ENCODE results near the gene KATNB1.

The KATNB1 gene

GRCh38 chr16:57747091-57747490 is 11.5 kb downstream of the KATNB1 start:
- no peak for TF ChIP-seq TAF1 (IDR thresholded peaks at IDR 0.05; ENCODE audit: low read depth, low read length)
- no peak for TF ChIP-seq SPI1 (IDR thresholded peaks at IDR 0.05; ENCODE audit: low read depth, low read length)
- no peak for TF ChIP-seq POU2F2 (IDR thresholded peaks at IDR 0.05; ENCODE audit: low read depth, low read length)
- TF ChIP-seq POLR2A (IDR thresholded peaks at IDR 0.05; ENCODE audit: low read depth, low read length), result no peak
- TF ChIP-seq POLR2AphosphoS5 (IDR thresholded peaks at IDR 0.05; ENCODE audit: low read depth, low read length), result no peak
- no peak for TF ChIP-seq PAX5 (IDR thresholded peaks at IDR 0.05; ENCODE audit: insufficient read depth, low read length, severe bottlenecking)
- DNase-seq (ENCODE audit: insufficient read length, low spot score), result no peak
- FAIRE-seq, result no peak

- DNase-seq (ENCODE audit: insufficient read length, low spot score), result no peak
- no peak for FAIRE-seq
- TF ChIP-seq POLR2AphosphoS5 (IDR thresholded peaks at IDR 0.05; ENCODE audit: low read depth, low read length), result no peak
- TF ChIP-seq TAF1 (IDR thresholded peaks at IDR 0.05; ENCODE audit: low read depth, low read length), result no peak
- no peak for TF ChIP-seq POU2F2 (IDR thresholded peaks at IDR 0.05; ENCODE audit: low read depth, low read length)
- no peak for TF ChIP-seq SPI1 (IDR thresholded peaks at IDR 0.05; ENCODE audit: low read depth, low read length)
- TF ChIP-seq PAX5 (IDR thresholded peaks at IDR 0.05; ENCODE audit: insufficient read depth, low read length, severe bottlenecking), result no peak
- no peak for TF ChIP-seq POLR2A (IDR thresholded peaks at IDR 0.05; ENCODE audit: low read depth, low read length)
Measured at GRCh38 chr16:57747496-57747895, 11.9 kb downstream of the KATNB1 start.

- no peak for TF ChIP-seq POLR2A (IDR thresholded peaks at IDR 0.05; ENCODE audit: low read depth, low read length)
- no peak for TF ChIP-seq PAX5 (IDR thresholded peaks at IDR 0.05; ENCODE audit: insufficient read depth, low read length, severe bottlenecking)
- TF ChIP-seq POU2F2 (IDR thresholded peaks at IDR 0.05; ENCODE audit: low read depth, low read length), result no peak
- TF ChIP-seq POLR2AphosphoS5 (IDR thresholded peaks at IDR 0.05; ENCODE audit: low read depth, low read length), result no peak
- no peak for TF ChIP-seq SPI1 (IDR thresholded peaks at IDR 0.05; ENCODE audit: low read depth, low read length)
- no peak for FAIRE-seq
- no peak for DNase-seq (ENCODE audit: insufficient read length, low spot score)
Measured at GRCh38 chr16:57747996-57748395, 12.4 kb downstream of the KATNB1 start.

GRCh38 chr16:57748596-57748995 is 13.0 kb downstream of the KATNB1 start:
- FAIRE-seq, result no peak

GRCh38 chr16:57749101-57749692 is 13.6 kb downstream of the KATNB1 start:
- TF ChIP-seq POLR2A (IDR thresholded peaks at IDR 0.05; ENCODE audit: low read depth, low read length) (no peak), SPI1 (IDR thresholded peaks at IDR 0.05; ENCODE audit: low read depth, low read length) (no peak), POLR2AphosphoS5 (IDR thresholded peaks at IDR 0.05; ENCODE audit: low read depth, low read length) (no peak)
- FAIRE-seq (no peak), DNase-seq (ENCODE audit: insufficient read length, low spot score) (no peak)

More at GRCh38 chr16:57748596-57748995, 13.0 kb downstream of the KATNB1 start:
- no peak for DNase-seq (ENCODE audit: insufficient read length, low spot score)
- TF ChIP-seq PAX5 (IDR thresholded peaks at IDR 0.05; ENCODE audit: insufficient read depth, low read length, severe bottlenecking) (no peak), SPI1 (IDR thresholded peaks at IDR 0.05; ENCODE audit: low read depth, low read length) (no peak), POLR2A (IDR thresholded peaks at IDR 0.05; ENCODE audit: low read depth, low read length) (no peak), TAF1 (IDR thresholded peaks at IDR 0.05; ENCODE audit: low read depth, low read length) (no peak), POLR2AphosphoS5 (IDR thresholded peaks at IDR 0.05; ENCODE audit: low read depth, low read length) (no peak), POU2F2 (IDR thresholded peaks at IDR 0.05; ENCODE audit: low read depth, low read length) (no peak)

GRCh38 chr16:57749856-57750452 is 14.4 kb downstream of the KATNB1 start:
- FAIRE-seq (no peak), DNase-seq (ENCODE audit: insufficient read length, low spot score) (no peak)
- no peak for TF ChIP-seq POU2F2 (IDR thresholded peaks at IDR 0.05; ENCODE audit: low read depth, low read length)
- TF ChIP-seq PAX5 (IDR thresholded peaks at IDR 0.05; ENCODE audit: insufficient read depth, low read length, severe bottlenecking), result no peak
- TF ChIP-seq SPI1 (IDR thresholded peaks at IDR 0.05; ENCODE audit: low read depth, low read length), result no peak
- no peak for TF ChIP-seq TAF1 (IDR thresholded peaks at IDR 0.05; ENCODE audit: low read depth, low read length)
- no peak for TF ChIP-seq POLR2A (IDR thresholded peaks at IDR 0.05; ENCODE audit: low read depth, low read length)
- no peak for TF ChIP-seq POLR2AphosphoS5 (IDR thresholded peaks at IDR 0.05; ENCODE audit: low read depth, low read length)

- DNase-seq (ENCODE audit: insufficient read length, low spot score) (no peak), FAIRE-seq (no peak)
- TF ChIP-seq SPI1 (IDR thresholded peaks at IDR 0.05; ENCODE audit: low read depth, low read length) (no peak), POU2F2 (IDR thresholded peaks at IDR 0.05; ENCODE audit: low read depth, low read length) (no peak), PAX5 (IDR thresholded peaks at IDR 0.05; ENCODE audit: insufficient read depth, low read length, severe bottlenecking) (no peak), POLR2A (IDR thresholded peaks at IDR 0.05; ENCODE audit: low read depth, low read length) (no peak)
Measured at GRCh38 chr16:57750796-57751538, 15.4 kb downstream of the KATNB1 start.

- TF ChIP-seq SPI1 (IDR thresholded peaks at IDR 0.05; ENCODE audit: low read depth, low read length) (no peak), PAX5 (IDR thresholded peaks at IDR 0.05; ENCODE audit: insufficient read depth, low read length, severe bottlenecking) (no peak), TAF1 (IDR thresholded peaks at IDR 0.05; ENCODE audit: low read depth, low read length) (no peak)
- no peak for DNase-seq (ENCODE audit: insufficient read length, low spot score)
- no peak for FAIRE-seq
Measured at GRCh38 chr16:57751539-57752202, 16.1 kb downstream of the KATNB1 start.

GRCh38 chr16:57752203-57752580 is 16.6 kb downstream of the KATNB1 start:
- no peak for DNase-seq (ENCODE audit: insufficient read length, low spot score)
- FAIRE-seq, result no peak

More at GRCh38 chr16:57752203-57752580, 16.6 kb downstream of the KATNB1 start:
- no peak for TF ChIP-seq POU2F2 (IDR thresholded peaks at IDR 0.05; ENCODE audit: low read depth, low read length)

Data from GM12891 (cell line).